ENCODE measurements around the gene IL1RAPL1.

- no peak for TF ChIP-seq GATA3 (IDR thresholded peaks at IDR 0.05; ENCODE audit: low read depth, low read length)
- TF ChIP-seq GATA2 (IDR thresholded peaks at IDR 0.05; ENCODE audit: low read depth, low read length): no peak
Measured at GRCh38 chrX:28876901-28877300, 289.7 kb downstream of the IL1RAPL1 start.
